Right lobe of liver (tissue), 4 donors: ENCODE results near the gene ERN1.

ENCODE experiments used
- CTCF ChIP-seq, 4 donors: fragments of 200-600 bp in 3 of 4; fragments of 450-650 bp in 1 of 4; IDR thresholded peaks; one replicate each; pipeline versions ENCODE4 v1.5.1 to v1.8.0; 2016 to 2022; ENCODE audit warnings: antibody characterized with exemption in 4 of 4, mild to moderate bottlenecking in 2 of 4
- POLR2A ChIP-seq: fragments of 450-650 bp; IDR thresholded peaks from one replicate; pipeline ENCODE4 v1.6.1; 2017; ENCODE audit warnings: antibody characterized with exemption, mild to moderate bottlenecking
- donor health status: DM: no; HTN: no; CAD: no.
- donor health status: DM: no; HTN: no; CAD: no.
- donor health status: DM: no; HTN: yes; CAD: no.

GRCh38 chr17:64150237-64151015 lies 20.5 kb upstream of the ERN1 start:
- peak; percentile 20 for TF ChIP-seq POLR2A
- no peak for TF ChIP-seq CTCF (IDR thresholded peaks at IDR 0.05)
